Subcutaneous abdominal adipose tissue (tissue), 5 donors: ENCODE results near the gene MRPL2.

Source experiments
- H3K27ac ChIP-seq: one replicate; pipeline ENCODE4 v1.7.0; 2013; ENCODE audit warnings: low read depth, mild to moderate bottlenecking, inconsistent platforms, low read length, moderate library complexity
- H3K27me3 ChIP-seq, 5 donors: one replicate each; pipeline ENCODE4 v1.7.0; 2013; ENCODE audit warnings: low read length in 5 of 5, inconsistent platforms in 1 of 5; ENCODE audit not compliant: control insufficient read depth in 5 of 5, insufficient read depth in 4 of 5
- H3K36me3 ChIP-seq, 5 donors: one replicate each; pipeline ENCODE4 v1.7.0; 2013; ENCODE audit warnings: low read length in 5 of 5; ENCODE audit not compliant: control insufficient read depth in 5 of 5, insufficient read depth in 5 of 5
- H3K4me1 ChIP-seq, 5 donors: one replicate each; pipeline ENCODE4 v1.7.0; 2013; ENCODE audit warnings: low read length in 5 of 5, mild to moderate bottlenecking in 3 of 5, moderate library complexity in 1 of 5; ENCODE audit not compliant: control insufficient read depth in 5 of 5, insufficient read depth in 5 of 5
- H3K4me3 ChIP-seq, 5 donors: one replicate each; pipeline ENCODE4 v1.7.0; 2013; ENCODE audit warnings: low read length in 5 of 5, low read depth in 1 of 5
- H3K9ac ChIP-seq, 5 donors: one replicate each; pipeline ENCODE4 v1.7.0; 2013; ENCODE audit warnings: low read length in 5 of 5, mild to moderate bottlenecking in 4 of 5, moderate library complexity in 3 of 5
- H3K9me3 ChIP-seq, 5 donors: one replicate each; pipeline ENCODE4 v1.7.0; 2013; ENCODE audit warnings: low read length in 5 of 5; ENCODE audit not compliant: control insufficient read depth in 5 of 5
- donor health status: healthy.
- donor health status: healthy.
- donor health status: healthy.
- donor health status: healthy.
- donor health status: healthy.

The MRPL2 gene

GRCh38 chr6:43013843-43014433 is 45.3 kb downstream of the MRPL2 start, which contains the start of the genes KLHDC3 and MEA1:
TSS of gene KLHDC3 (plus strand) at chr6:43014249. CDS start at chr6:43017193, 2,944 bp downstream.
TSS of gene MEA1 (minus strand) at chr6:43013946. CDS start at chr6:43013813, 133 bp downstream.
- Histone ChIP-seq H3K36me3 (peaks cover under 1 to 54% (median 51%) of the 10 kb centered on the region in 5 donors), H3K9me3 (no peaks in the 10 kb centered on the region), H3K4me1 (peaks cover 16 to 45% (median 42%) of the 10 kb centered on the region in 5 donors), H3K4me3 (peak within 1 kb of the TSS; percentile 78 to 98 (median 96)), H3K27ac (peak within 1 kb of the TSS; percentile 70), H3K9ac (peak within 1 kb of the TSS; percentile 69 to 87 (median 84)), H3K27me3 (no peaks in the 10 kb centered on the region)

- Histone ChIP-seq H3K27me3 (no peaks in the 10 kb centered on the region), H3K36me3 (peaks cover 0 to 54% (median 51%) of the 10 kb centered on the region in 5 donors), H3K27ac (peak overlapping the region; percentile 65), H3K4me1 (peaks cover 16 to 45% (median 42%) of the 10 kb centered on the region in 5 donors), H3K9ac (peak overlapping the region; percentile 69 to 87 (median 84)), H3K4me3 (peak overlapping the region; percentile 78 to 96 (median 85)), H3K9me3 (no peaks in the 10 kb centered on the region)
These were observed 46.0 kb downstream of the MRPL2 start for GRCh38 chr6:43013097-43013842.

GRCh38 chr6:43012364-43012763 is 46.9 kb downstream of the MRPL2 start:
- H3K4me3 ChIP-seq = no peak overlapping the region
- H3K4me1 ChIP-seq = peaks cover 16 to 43% (median 42%) of the 10 kb centered on the region in 5 donors
- H3K36me3 ChIP-seq = peaks cover 0 to 54% (median 51%) of the 10 kb centered on the region in 5 donors
- no peaks in the 10 kb centered on the region for H3K9me3 ChIP-seq
- no peak overlapping the region for H3K27ac ChIP-seq
- no peaks in the 10 kb centered on the region for H3K27me3 ChIP-seq
- H3K9ac ChIP-seq = peak overlapping the region in 4 of 5 donors; percentile 69 to 86 (median 82)

GRCh38 chr6:43011207-43011606 is 48.0 kb downstream of the MRPL2 start:
- Histone ChIP-seq H3K27me3 (no peaks in the 10 kb centered on the region), H3K9ac (no peak overlapping the region), H3K4me3 (no peak overlapping the region), H3K27ac (no peak overlapping the region), H3K4me1 (peaks cover 10 to 32% (median 31%) of the 10 kb centered on the region in 5 donors), H3K9me3 (no peaks in the 10 kb centered on the region), H3K36me3 (peaks cover 0 to 62% (median 57%) of the 10 kb centered on the region in 5 donors)

GRCh38 chr6:43009124-43009523 is 50.1 kb downstream of the MRPL2 start:
- H3K4me1 ChIP-seq = peaks cover 7 to 13% (median 12%) of the 10 kb centered on the region in 5 donors
- no peak overlapping the region for H3K9ac ChIP-seq
- H3K9me3 ChIP-seq = no peaks in the 10 kb centered on the region
- peaks cover 0 to 66% (median 61%) of the 10 kb centered on the region in 5 donors for H3K36me3 ChIP-seq
- no peaks in the 10 kb centered on the region for H3K27me3 ChIP-seq
- H3K4me3 ChIP-seq = no peak overlapping the region
- no peak overlapping the region for H3K27ac ChIP-seq

- Histone ChIP-seq H3K27ac (no peak overlapping the region), H3K4me3 (no peak overlapping the region), H3K36me3 (peaks cover 0 to 63% (median 58%) of the 10 kb centered on the region in 5 donors), H3K4me1 (no peaks in the 10 kb centered on the region), H3K9me3 (no peaks in the 10 kb centered on the region), H3K9ac (no peak overlapping the region), H3K27me3 (no peaks in the 10 kb centered on the region)
These were observed 52.1 kb downstream of the MRPL2 start for GRCh38 chr6:43007126-43007525.

- Histone ChIP-seq H3K9ac (peak overlapping the region in 1 of 5 donors; percentile 18), H3K27ac (no peak overlapping the region), H3K27me3 (no peaks in the 10 kb centered on the region), H3K4me3 (no peak overlapping the region), H3K4me1 (no peaks in the 10 kb centered on the region), H3K9me3 (no peaks in the 10 kb centered on the region), H3K36me3 (peaks cover 0 to 55% (median 51%) of the 10 kb centered on the region in 5 donors)
These were observed 53.0 kb downstream of the MRPL2 start for GRCh38 chr6:43006251-43006650.

GRCh38 chr6:43005844-43006243 is 53.4 kb downstream of the MRPL2 start:
- Histone ChIP-seq H3K27ac (no peak overlapping the region), H3K9me3 (no peaks in the 10 kb centered on the region), H3K4me1 (no peaks in the 10 kb centered on the region), H3K4me3 (no peak overlapping the region), H3K36me3 (peaks cover 0 to 51% (median 47%) of the 10 kb centered on the region in 5 donors), H3K9ac (no peak overlapping the region), H3K27me3 (no peaks in the 10 kb centered on the region)
